ENCODE results near the gene ATAD5.
"Not testable (repeated sequence)": the region's sequence is repeated elsewhere in the genome, so short reads cannot be mapped to it uniquely, and the experiment has no call there.

ATAD5 gene

GRCh38 chr17:30915833-30916611, 84.3 kb downstream of the ATAD5 start:
- DNase-seq (ENCODE audit: low read depth) = no peak

- DNase-seq (ENCODE audit: low read depth) = no peak
Measured at GRCh38 chr17:30917050-30917449, 85.3 kb downstream of the ATAD5 start.

- no peak for DNase-seq (ENCODE audit: low read depth)
Measured at GRCh38 chr17:30920282-30920681, 88.5 kb downstream of the ATAD5 start.

- DNase-seq (ENCODE audit: low read depth) = no peak
Measured at GRCh38 chr17:30920683-30921543, 89.1 kb downstream of the ATAD5 start.

GRCh38 chr17:30921544-30922196, 89.9 kb downstream of the ATAD5 start, which contains the start of gene ADAP2:
ADAP2 (plus strand) TSS chr17:30921945; CDS start chr17:30922015, 70 bp downstream.
- DNase-seq (ENCODE audit: low read depth) = no peak

- no peak for DNase-seq (ENCODE audit: low read depth)
Measured at GRCh38 chr17:30922235-30923030, 90.7 kb downstream of the ATAD5 start.

- DNase-seq (ENCODE audit: low read depth) = no peak
Measured at GRCh38 chr17:30924341-30924740, 92.6 kb downstream of the ATAD5 start.

GRCh38 chr17:30926516-30926915, 94.8 kb downstream of the ATAD5 start:
- no peak for DNase-seq (ENCODE audit: low read depth)

- DNase-seq (ENCODE audit: low read depth) = no peak
Measured at GRCh38 chr17:30927756-30928155, 96.0 kb downstream of the ATAD5 start.

- DNase-seq (ENCODE audit: low read depth) = no peak
Measured at GRCh38 chr17:30928584-30928983, 96.8 kb downstream of the ATAD5 start.

- DNase-seq (ENCODE audit: low read depth) = no peak
Measured at GRCh38 chr17:30929081-30929633, 97.4 kb downstream of the ATAD5 start.

GRCh38 chr17:30929861-30930260, 98.1 kb downstream of the ATAD5 start:
- DNase-seq (ENCODE audit: low read depth) = not testable (repeated sequence)

GRCh38 chr17:30930495-30930894, 98.7 kb downstream of the ATAD5 start:
- no peak for DNase-seq (ENCODE audit: low read depth)

GRCh38 chr17:30931582-30931981, 99.8 kb downstream of the ATAD5 start:
- DNase-seq (ENCODE audit: low read depth) = not testable (repeated sequence)

GRCh38 chr17:30933966-30934365, 102.2 kb downstream of the ATAD5 start:
- DNase-seq (ENCODE audit: low read depth) = no peak

- DNase-seq (ENCODE audit: low read depth) = no peak
Measured at GRCh38 chr17:30939051-30939689, 107.4 kb downstream of the ATAD5 start.

GRCh38 chr17:30942308-30943079, 110.7 kb downstream of the ATAD5 start:
- no peak for DNase-seq (ENCODE audit: low read depth)
